Tibial artery (tissue), 4 donors: ENCODE measurements around the gene PRKAG2.

Source experiments
- DNase-seq, 2 donors: peaks; one replicate each; pipeline ENCODE4 v3.0.0-alpha.2; 2019
- H3K27ac ChIP-seq, 2 donors: fragments of 200-600 bp; sonication (generic) in 1 of 2; 1 replicate in 1 of 2; 2 replicates in 1 of 2; pipeline ENCODE4 v1.5.1; 2018 to 2019; ENCODE audit warnings: mild to moderate bottlenecking in 1 of 2
- H3K27me3 ChIP-seq, 2 donors: fragments of 200-600 bp; sonication (generic) in 1 of 2; one replicate each; pipeline versions ENCODE4 v1.5.1 to v1.6.0; 2016 to 2019
- H3K36me3 ChIP-seq, 3 donors: fragments of 200-600 bp; sonication (generic) in 2 of 3; one replicate each; pipeline ENCODE4 v1.5.1; 2016 to 2019; ENCODE audit warnings: mild to moderate bottlenecking in 2 of 3
- H3K4me1 ChIP-seq, 4 donors: fragments of 200-600 bp; sonication (generic) in 2 of 4; 1 replicate in 3 of 4; 2 replicates in 1 of 4; pipeline ENCODE4 v1.5.1; 2016 to 2019
- H3K4me3 ChIP-seq, 2 donors: fragments of 200-600 bp; sonication (generic) in 1 of 2; 1 replicate in 1 of 2; 2 replicates in 1 of 2; pipeline ENCODE4 v1.5.1; 2018 to 2019; ENCODE audit warnings: mild to moderate bottlenecking in 2 of 2
- H3K9me3 ChIP-seq, 3 donors: fragments of 200-600 bp; sonication (generic) in 1 of 3; one replicate each; pipeline ENCODE4 v1.5.1; 2016 to 2019
- intact Hi-C: fragments of 100-400 bp; cut with DNase I; formaldehyde crosslinking; loops from one replicate; pipeline ENCODE4 v1.15.0; 2023; ENCODE audit warnings: low total_unique reads
- TF ChIP-seq, protein P1 (sequence below), 2 experiments: fragments of 200-600 bp in 1 of 2; fragments of 450-650 bp in 1 of 2; IDR thresholded peaks; one replicate each; pipeline ENCODE4 v1.5.1; 2017 to 2019; ENCODE audit warnings: antibody characterized with exemption in 2 of 2, mild to moderate bottlenecking in 1 of 2, moderate library complexity in 1 of 2

PRKAG2 gene

DNA sequence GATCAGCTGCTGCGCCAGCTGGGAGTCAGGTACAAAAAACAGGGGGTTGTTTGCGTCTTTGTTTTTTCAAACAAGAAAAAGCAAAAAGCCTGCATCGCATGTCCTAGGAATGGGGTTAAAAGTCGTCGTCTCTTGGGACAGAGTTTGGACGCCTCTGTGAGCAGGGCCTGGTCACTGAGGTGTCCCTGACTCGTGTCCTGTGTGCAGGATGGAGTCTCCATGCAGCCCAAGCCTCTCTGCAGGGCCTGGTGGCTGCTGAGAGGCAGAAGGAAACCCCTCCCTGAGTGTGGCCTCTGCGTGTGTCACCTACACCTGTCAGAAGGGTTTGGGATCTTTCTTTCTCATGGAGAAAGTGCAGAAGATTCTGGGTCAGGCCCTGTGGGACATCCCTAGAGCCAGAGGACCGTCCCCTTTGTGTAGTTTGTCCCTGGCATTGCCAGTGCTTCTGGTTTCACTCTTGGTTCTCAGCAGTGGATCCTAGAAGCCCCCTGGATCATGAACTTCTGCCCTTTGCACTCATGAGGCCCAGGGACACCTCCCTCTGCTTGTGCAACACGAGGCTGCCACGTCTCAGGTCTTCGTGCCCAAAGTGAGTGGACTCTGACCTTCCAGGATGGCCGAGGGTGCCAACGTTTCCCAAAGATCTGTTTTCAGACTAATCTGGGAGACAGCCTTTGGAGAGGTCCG is 75.0 kb downstream of the PRKAG2 start:
- H3K4me3 ChIP-seq, result no peak overlapping the region
- intact Hi-C loops, result no loop called here
- TF ChIP-seq, protein P1, sequence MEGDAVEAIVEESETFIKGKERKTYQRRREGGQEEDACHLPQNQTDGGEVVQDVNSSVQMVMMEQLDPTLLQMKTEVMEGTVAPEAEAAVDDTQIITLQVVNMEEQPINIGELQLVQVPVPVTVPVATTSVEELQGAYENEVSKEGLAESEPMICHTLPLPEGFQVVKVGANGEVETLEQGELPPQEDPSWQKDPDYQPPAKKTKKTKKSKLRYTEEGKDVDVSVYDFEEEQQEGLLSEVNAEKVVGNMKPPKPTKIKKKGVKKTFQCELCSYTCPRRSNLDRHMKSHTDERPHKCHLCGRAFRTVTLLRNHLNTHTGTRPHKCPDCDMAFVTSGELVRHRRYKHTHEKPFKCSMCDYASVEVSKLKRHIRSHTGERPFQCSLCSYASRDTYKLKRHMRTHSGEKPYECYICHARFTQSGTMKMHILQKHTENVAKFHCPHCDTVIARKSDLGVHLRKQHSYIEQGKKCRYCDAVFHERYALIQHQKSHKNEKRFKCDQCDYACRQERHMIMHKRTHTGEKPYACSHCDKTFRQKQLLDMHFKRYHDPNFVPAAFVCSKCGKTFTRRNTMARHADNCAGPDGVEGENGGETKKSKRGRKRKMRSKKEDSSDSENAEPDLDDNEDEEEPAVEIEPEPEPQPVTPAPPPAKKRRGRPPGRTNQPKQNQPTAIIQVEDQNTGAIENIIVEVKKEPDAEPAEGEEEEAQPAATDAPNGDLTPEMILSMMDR (IDR thresholded peaks at IDR 0.05), result no peak
- no peaks in the 10 kb centered on the region for H3K9me3 ChIP-seq
- H3K36me3 ChIP-seq, result no peaks in the 10 kb centered on the region
- H3K4me1 ChIP-seq, result peaks cover 0 to 9% (median under 1%) of the 10 kb centered on the region in 4 donors
- DNase-seq, result no peak
- no peak overlapping the region for H3K27ac ChIP-seq
- H3K27me3 ChIP-seq, result no peaks in the 10 kb centered on the region

DNA sequence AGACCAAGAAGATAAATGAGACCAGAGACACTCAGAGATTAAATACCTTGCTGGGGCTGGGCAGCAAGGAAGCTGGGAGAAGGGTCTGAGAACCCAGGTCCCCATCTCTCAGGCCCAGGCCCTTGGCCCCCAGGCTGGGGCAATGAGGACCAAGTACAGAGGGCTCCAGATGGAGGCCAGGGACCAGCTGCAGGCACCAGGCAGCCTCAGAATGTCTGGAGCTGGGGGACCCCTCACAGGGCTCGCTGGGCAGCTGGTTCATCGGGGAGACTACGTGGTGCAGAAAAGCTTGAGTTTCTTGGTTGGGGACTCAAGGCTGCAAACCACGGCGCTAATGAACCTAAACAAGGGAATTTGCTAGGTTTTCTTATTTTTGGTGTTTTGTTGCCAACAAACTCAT is 75.6 kb downstream of the PRKAG2 start:
- H3K4me3 ChIP-seq, result no peak overlapping the region
- H3K27me3 ChIP-seq, result no peaks in the 10 kb centered on the region
- intact Hi-C loops, result no loop called here
- H3K9me3 ChIP-seq, result no peaks in the 10 kb centered on the region
- H3K4me1 ChIP-seq, result peaks cover 0 to 15% (median 3%) of the 10 kb centered on the region in 4 donors
- no peaks in the 10 kb centered on the region for H3K36me3 ChIP-seq
- no peak for DNase-seq
- H3K27ac ChIP-seq, result no peak overlapping the region
- TF ChIP-seq, protein P1 (IDR thresholded peaks at IDR 0.05), result no peak

DNA sequence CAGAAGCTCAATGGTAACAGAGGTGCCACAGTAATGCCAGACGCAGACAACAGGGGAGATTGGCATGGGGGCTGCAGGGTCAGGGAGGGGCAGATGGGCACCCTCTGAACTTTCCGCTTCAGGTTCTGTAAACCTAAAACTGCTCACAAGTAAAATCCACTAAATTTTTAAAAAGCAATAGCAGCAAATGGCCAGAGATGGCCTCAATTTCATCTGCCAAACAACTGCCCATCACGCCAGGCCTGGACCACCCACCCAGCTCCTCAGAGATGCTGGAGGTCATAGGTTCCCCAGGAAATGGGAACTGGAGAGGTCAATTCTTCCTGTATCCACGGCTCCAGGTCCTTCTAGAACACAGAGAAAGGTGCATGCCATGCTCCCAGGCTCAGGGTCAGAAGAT is 76.1 kb downstream of the PRKAG2 start:
- Histone ChIP-seq H3K27ac (no peak overlapping the region), H3K4me1 (peaks cover 0 to 19% (median 3%) of the 10 kb centered on the region in 4 donors), H3K27me3 (no peaks in the 10 kb centered on the region), H3K9me3 (no peaks in the 10 kb centered on the region), H3K36me3 (no peaks in the 10 kb centered on the region), H3K4me3 (no peak overlapping the region)
- DNase-seq, result no peak
- TF ChIP-seq, protein P1 (IDR thresholded peaks at IDR 0.05), result no peak
- intact Hi-C loops, result no loop called here

DNA sequence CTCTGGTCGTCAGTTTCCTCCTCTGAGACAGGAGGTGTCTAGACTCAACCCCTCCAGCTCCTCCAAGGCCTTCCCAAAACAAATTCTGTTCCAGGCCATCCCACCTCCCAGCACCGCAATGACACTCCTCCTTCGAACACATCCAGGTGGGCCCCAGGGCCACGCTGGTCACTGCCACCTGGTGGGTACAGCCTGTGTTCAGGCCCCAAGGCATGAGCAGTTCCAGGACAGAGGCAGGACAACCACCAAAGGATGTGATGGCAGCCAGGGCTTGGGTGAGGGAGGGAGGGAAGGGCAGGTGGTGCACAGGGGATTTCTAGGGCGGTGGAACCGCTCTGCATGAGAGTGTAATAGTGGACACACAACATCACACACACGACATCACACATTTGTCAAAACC is 76.5 kb downstream of the PRKAG2 start:
- Histone ChIP-seq H3K27ac (no peak overlapping the region), H3K27me3 (no peaks in the 10 kb centered on the region), H3K4me3 (no peak overlapping the region), H3K4me1 (peaks cover 0 to 19% (median 3%) of the 10 kb centered on the region in 4 donors), H3K36me3 (no peaks in the 10 kb centered on the region), H3K9me3 (no peaks in the 10 kb centered on the region)
- TF ChIP-seq, protein P1 (IDR thresholded peaks at IDR 0.05), result no peak
- DNase-seq, result no peak
- intact Hi-C loops, result no loop called here

DNA sequence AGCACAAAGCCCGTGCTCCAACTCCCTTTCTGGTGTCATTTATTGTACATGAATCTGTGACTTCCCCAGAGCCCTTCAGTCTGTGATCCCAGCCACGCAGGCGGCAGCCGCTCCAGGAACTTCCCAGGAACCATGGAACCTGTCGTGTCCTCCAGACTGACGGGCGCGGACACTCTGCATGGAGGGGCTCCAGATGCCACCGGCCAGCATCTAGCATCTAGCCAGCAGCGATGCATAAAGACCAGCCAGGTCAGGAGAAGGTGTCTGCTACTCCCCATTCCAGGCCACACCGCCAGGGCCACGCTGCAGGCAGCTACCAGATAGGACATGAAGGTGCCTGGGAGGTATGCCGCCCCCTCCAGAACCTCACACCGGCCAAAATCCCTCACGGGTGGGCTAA is 77.4 kb downstream of the PRKAG2 start:
- H3K9me3 ChIP-seq, result no peaks in the 10 kb centered on the region
- no peak overlapping the region for H3K27ac ChIP-seq
- TF ChIP-seq, protein P1 (IDR thresholded peaks at IDR 0.05), result no peak
- H3K36me3 ChIP-seq, result no peaks in the 10 kb centered on the region
- H3K4me3 ChIP-seq, result no peak overlapping the region
- no peaks in the 10 kb centered on the region for H3K27me3 ChIP-seq
- intact Hi-C loops, result no loop called here
- no peak for DNase-seq
- peaks cover 0 to 20% (median 6%) of the 10 kb centered on the region in 4 donors for H3K4me1 ChIP-seq
